Measurements from ENCODE around the gene BAIAP2. TPM values are rescaled to one million over a fixed set of nuclear protein-coding genes. Genes with fewer than 3 reads are reported as not detected.

BAIAP2 gene
- total RNA-seq, 4 donors from 2014 or later = 7.3 to 36.1 (median 15.4) TPM

- in situ Hi-C loops (cut with MboI; ENCODE audit: low sequenced_read_pairs in 4 of 4) = no loop called here
- ATAC-seq = no peak
- Histone ChIP-seq H3K27me3 (no peaks in the 10 kb centered on the region), H3K27ac (no peak overlapping the region), H3K36me3 (no peaks in the 10 kb centered on the region), H3K9me3 (no peaks in the 10 kb centered on the region), H3K4me1 (peaks cover 4% of the 10 kb centered on the region in 2 donors), H3K4me3 (no peak overlapping the region)
- DNase-seq = no peak
- TF ChIP-seq POLR2A (IDR thresholded peaks at IDR 0.05) (no peak), CTCF (IDR thresholded peaks at IDR 0.05 in 4 of 5, conservative IDR thresholded peaks at IDR 0.05 in 1 of 5) (no peak)
- intact Hi-C loops (cut with DNase I; ENCODE audit: low total_unique reads) = loop anchor here (5.0 kb wide), 1 partner anchor 675 kb away; no protein-coding TSS in a partner anchor
Measured at GRCh38 chr17:81102352-81102751, 67.4 kb downstream of the BAIAP2 start.

GRCh38 chr17:81102869-81103268 is 67.9 kb downstream of the BAIAP2 start:
- in situ Hi-C loops (cut with MboI; ENCODE audit: low sequenced_read_pairs in 4 of 4) (no loop called here), intact Hi-C loops (cut with DNase I; ENCODE audit: low total_unique reads) (loop anchor here (5.0 kb wide), 1 partner anchor 676 kb away; no protein-coding TSS in a partner anchor)
- ATAC-seq = no peak
- Histone ChIP-seq H3K27ac (no peak overlapping the region), H3K4me3 (no peak overlapping the region), H3K27me3 (no peaks in the 10 kb centered on the region), H3K9me3 (no peaks in the 10 kb centered on the region), H3K36me3 (no peaks in the 10 kb centered on the region), H3K4me1 (no peaks in the 10 kb centered on the region)
- DNase-seq = no peak
- TF ChIP-seq CTCF (IDR thresholded peaks at IDR 0.05 in 4 of 5, conservative IDR thresholded peaks at IDR 0.05 in 1 of 5) (no peak), POLR2A (IDR thresholded peaks at IDR 0.05) (no peak)

- intact Hi-C loops (cut with DNase I; ENCODE audit: low total_unique reads) (loop anchor here (5.0 kb wide), 1 partner anchor 676 kb away; no protein-coding TSS in a partner anchor), in situ Hi-C loops (cut with MboI; ENCODE audit: low sequenced_read_pairs in 4 of 4) (no loop called here)
- no peak overlapping the region for H3K4me3 ChIP-seq
- no peaks in the 10 kb centered on the region for H3K27me3 ChIP-seq
- H3K36me3 ChIP-seq = no peaks in the 10 kb centered on the region
- no peak for ATAC-seq
- TF ChIP-seq CTCF (IDR thresholded peaks at IDR 0.05 in 4 of 5, conservative IDR thresholded peaks at IDR 0.05 in 1 of 5) (no peak), POLR2A (IDR thresholded peaks at IDR 0.05) (no peak)
- no peak overlapping the region for H3K27ac ChIP-seq
- H3K9me3 ChIP-seq = no peaks in the 10 kb centered on the region
- H3K4me1 ChIP-seq = no peaks in the 10 kb centered on the region
- DNase-seq = no peak
Measured at GRCh38 chr17:81103379-81103778, 68.4 kb downstream of the BAIAP2 start.

DNA sequence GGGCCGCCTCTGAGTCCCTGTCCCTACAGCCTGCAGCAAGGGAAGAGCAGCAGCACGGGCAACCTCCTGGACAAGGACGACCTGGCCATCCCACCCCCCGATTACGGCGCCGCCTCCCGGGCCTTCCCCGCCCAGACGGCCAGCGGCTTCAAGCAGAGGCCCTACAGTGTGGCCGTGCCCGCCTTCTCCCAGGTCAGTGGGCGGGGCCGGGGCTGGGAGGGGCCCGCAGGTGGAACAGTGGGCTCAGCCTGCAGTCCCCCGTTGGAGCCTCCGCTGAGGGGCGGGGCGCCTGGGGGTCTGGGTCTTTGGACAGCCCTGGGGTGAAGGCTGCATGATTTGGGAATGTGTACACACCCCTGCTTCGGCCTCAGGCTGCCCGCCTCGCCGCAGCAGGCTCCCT is 71.8 kb downstream of the BAIAP2 start:
- DNase-seq (no peak), ATAC-seq (no peak)
- TF ChIP-seq CTCF (IDR thresholded peaks at IDR 0.05 in 4 of 5, conservative IDR thresholded peaks at IDR 0.05 in 1 of 5) (no peak), POLR2A (IDR thresholded peaks at IDR 0.05) (no peak)
- in situ Hi-C loops (cut with MboI; ENCODE audit: low sequenced_read_pairs in 4 of 4) (no loop called here), intact Hi-C loops (cut with DNase I; ENCODE audit: low total_unique reads) (no loop called here)
- no peak overlapping the region for H3K27ac ChIP-seq
- H3K36me3 ChIP-seq = no peaks in the 10 kb centered on the region
- no peaks in the 10 kb centered on the region for H3K9me3 ChIP-seq
- H3K4me3 ChIP-seq = no peak overlapping the region
- H3K4me1 ChIP-seq = no peaks in the 10 kb centered on the region
- H3K27me3 ChIP-seq = no peaks in the 10 kb centered on the region

- Histone ChIP-seq H3K4me3 (no peak overlapping the region), H3K27me3 (no peaks in the 10 kb centered on the region), H3K36me3 (no peaks in the 10 kb centered on the region), H3K9me3 (no peaks in the 10 kb centered on the region), H3K27ac (no peak overlapping the region), H3K4me1 (no peaks in the 10 kb centered on the region)
- in situ Hi-C loops (cut with MboI; ENCODE audit: low sequenced_read_pairs in 4 of 4) = no loop called here
- no peak for TF ChIP-seq CTCF (IDR thresholded peaks at IDR 0.05 in 4 of 5, conservative IDR thresholded peaks at IDR 0.05 in 1 of 5)
- no peak for TF ChIP-seq POLR2A (IDR thresholded peaks at IDR 0.05)
- intact Hi-C loops (cut with DNase I; ENCODE audit: low total_unique reads) = no loop called here
- DNase-seq (no peak), ATAC-seq (no peak)
Measured at GRCh38 chr17:81108220-81108619, 73.3 kb downstream of the BAIAP2 start.

Measured in gastrocnemius medialis (tissue), 4 donors.